ENCODE results near the gene C1orf105. TPM values are rescaled to one million over a fixed set of nuclear protein-coding genes. Genes with fewer than 3 reads are reported as not detected.

Gene C1orf105
- total RNA-seq, 1 experiment from 2014 or later: not detected

DNA sequence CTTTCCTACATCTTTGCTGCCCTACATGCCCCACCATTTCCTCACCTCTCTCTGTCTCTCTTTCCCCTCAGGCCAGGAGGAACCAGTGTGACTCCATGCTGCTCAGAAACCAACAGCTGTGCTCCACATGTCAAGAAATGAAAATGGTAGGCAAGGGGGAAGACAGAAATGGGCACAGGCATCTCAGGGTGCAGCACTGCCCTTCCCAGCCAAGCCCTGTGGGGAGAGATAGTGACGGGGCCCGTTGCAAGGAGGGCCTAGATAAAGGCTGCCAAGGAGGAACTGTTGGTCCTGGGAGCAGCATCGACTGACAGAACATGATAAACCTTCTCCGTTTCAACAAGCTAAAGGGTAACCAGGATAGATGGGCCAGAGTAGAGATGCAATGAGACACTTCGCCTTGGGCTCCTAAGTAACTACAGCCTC, 35.9 kb downstream of the C1orf105 start:
- TF ChIP-seq, protein P1, sequence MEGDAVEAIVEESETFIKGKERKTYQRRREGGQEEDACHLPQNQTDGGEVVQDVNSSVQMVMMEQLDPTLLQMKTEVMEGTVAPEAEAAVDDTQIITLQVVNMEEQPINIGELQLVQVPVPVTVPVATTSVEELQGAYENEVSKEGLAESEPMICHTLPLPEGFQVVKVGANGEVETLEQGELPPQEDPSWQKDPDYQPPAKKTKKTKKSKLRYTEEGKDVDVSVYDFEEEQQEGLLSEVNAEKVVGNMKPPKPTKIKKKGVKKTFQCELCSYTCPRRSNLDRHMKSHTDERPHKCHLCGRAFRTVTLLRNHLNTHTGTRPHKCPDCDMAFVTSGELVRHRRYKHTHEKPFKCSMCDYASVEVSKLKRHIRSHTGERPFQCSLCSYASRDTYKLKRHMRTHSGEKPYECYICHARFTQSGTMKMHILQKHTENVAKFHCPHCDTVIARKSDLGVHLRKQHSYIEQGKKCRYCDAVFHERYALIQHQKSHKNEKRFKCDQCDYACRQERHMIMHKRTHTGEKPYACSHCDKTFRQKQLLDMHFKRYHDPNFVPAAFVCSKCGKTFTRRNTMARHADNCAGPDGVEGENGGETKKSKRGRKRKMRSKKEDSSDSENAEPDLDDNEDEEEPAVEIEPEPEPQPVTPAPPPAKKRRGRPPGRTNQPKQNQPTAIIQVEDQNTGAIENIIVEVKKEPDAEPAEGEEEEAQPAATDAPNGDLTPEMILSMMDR (conservative IDR thresholded peaks at IDR 0.05; ENCODE audit: low read depth, low read length): no peak
- no peak for TF ChIP-seq EZH2 (IDR thresholded peaks at IDR 0.05; ENCODE audit: borderline replicate concordance, low read depth, low read length, poor library complexity, severe bottlenecking)
- Histone ChIP-seq H3K36me3 (ENCODE audit: insufficient read depth, low read length, poor library complexity, severe bottlenecking) (no peaks in the 10 kb centered on the region), H3K27ac (ENCODE audit: low read depth, low read length, poor library complexity, severe bottlenecking) (no peak overlapping the region), H3K4me1 (ENCODE audit: insufficient read depth, low read length, poor library complexity, severe bottlenecking) (no peaks in the 10 kb centered on the region), H3K9me3 (ENCODE audit: low read depth, low read length, poor library complexity, severe bottlenecking) (no peaks in the 10 kb centered on the region), H3K4me3 (ENCODE audit: low read depth, low read length, poor library complexity, severe bottlenecking) (no peak overlapping the region), H3K27me3 (replicated peaks; ENCODE audit: insufficient read depth, low read depth, low read length, poor library complexity) (peaks cover 3% of the 10 kb centered on the region)
- intact Hi-C loops (cut with micrococcal nuclease; ENCODE audit: unreplicated experiment): no loop called here
- BruUV-seq (replicated peaks): no TSS peak
- ChIA-PET POLR2A (ENCODE audit: low non-redundant PET) (no interaction called here), CTCF (no interaction called here)
- DNase-seq (ENCODE audit: low spot score): no peak

DNA sequence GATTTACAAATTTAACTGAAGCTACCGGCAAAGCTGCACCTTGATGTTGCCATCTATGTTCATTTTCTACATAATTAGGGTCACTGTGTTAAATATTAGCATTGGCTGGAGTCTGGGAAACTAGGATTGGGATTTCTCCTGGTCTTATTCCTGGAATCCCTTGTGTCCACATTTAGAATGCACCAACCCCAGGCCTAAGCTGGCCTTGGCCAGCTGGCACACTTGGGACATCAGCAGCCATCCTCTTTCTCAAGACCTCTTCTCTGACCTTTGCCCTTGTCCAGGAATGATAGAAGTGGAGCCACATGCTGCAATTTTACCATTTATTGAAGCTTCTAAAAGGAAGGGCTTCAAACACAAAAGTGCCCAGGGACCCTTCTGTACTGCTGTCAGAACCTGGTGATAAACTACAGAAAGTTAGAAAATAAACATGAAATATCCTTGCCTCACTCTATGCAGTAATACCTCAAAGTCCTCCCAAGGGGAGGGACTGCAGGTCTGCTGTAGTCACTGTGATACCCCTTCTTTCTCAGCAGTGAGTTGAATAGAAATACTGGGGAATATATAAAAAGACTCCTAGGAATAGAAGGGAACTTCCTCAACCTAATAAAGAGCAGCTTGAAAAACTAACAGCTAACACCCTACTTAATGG, 37.1 kb downstream of the C1orf105 start:
- BruUV-seq (replicated peaks): no TSS peak
- no peak overlapping the region for H3K27ac ChIP-seq (ENCODE audit: low read depth, low read length, poor library complexity, severe bottlenecking)
- POLR2A ChIA-PET (ENCODE audit: low non-redundant PET): no interaction called here

DNA sequence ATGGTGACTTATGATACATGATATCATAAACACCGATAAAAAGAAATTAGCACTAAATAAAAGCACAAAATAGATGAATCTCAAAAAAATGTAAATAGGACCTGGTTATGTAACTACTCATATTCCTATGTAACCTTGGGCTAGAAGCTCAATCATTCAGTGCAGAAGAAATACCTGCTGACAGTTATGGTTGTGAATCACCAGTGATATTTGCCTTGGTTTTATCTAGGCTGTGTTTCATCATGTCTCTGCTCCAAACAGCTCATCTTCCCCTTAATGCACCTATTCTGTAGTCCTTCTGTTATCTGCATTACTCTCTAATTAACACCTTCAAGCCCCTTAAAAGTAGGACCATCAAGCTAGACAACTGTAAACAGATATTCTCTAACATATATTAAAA, 39.7 kb downstream of the C1orf105 start:
- CTCF ChIA-PET: no interaction called here
- Histone ChIP-seq H3K36me3 (ENCODE audit: insufficient read depth, low read length, poor library complexity, severe bottlenecking) (no peaks in the 10 kb centered on the region), H3K9me3 (ENCODE audit: low read depth, low read length, poor library complexity, severe bottlenecking) (no peaks in the 10 kb centered on the region), H3K4me3 (ENCODE audit: low read depth, low read length, poor library complexity, severe bottlenecking) (no peak overlapping the region), H3K4me1 (ENCODE audit: insufficient read depth, low read length, poor library complexity, severe bottlenecking) (no peaks in the 10 kb centered on the region), H3K27me3 (replicated peaks; ENCODE audit: insufficient read depth, low read depth, low read length, poor library complexity) (peaks cover 3% of the 10 kb centered on the region), H3K27ac (ENCODE audit: low read depth, low read length, poor library complexity, severe bottlenecking) (no peak overlapping the region)
- intact Hi-C loops (cut with micrococcal nuclease; ENCODE audit: unreplicated experiment): no loop called here
- DNase-seq (ENCODE audit: low spot score): no peak
- POLR2A ChIA-PET (ENCODE audit: low non-redundant PET): no interaction called here
- TF ChIP-seq, protein P1 (conservative IDR thresholded peaks at IDR 0.05; ENCODE audit: low read depth, low read length): no peak
- no peak for TF ChIP-seq EZH2 (IDR thresholded peaks at IDR 0.05; ENCODE audit: borderline replicate concordance, low read depth, low read length, poor library complexity, severe bottlenecking)
- BruUV-seq (replicated peaks): no TSS peak

More for the DNA sequence above, 37.1 kb downstream of the C1orf105 start:
- Histone ChIP-seq H3K4me1 (ENCODE audit: insufficient read depth, low read length, poor library complexity, severe bottlenecking) (no peaks in the 10 kb centered on the region), H3K36me3 (ENCODE audit: insufficient read depth, low read length, poor library complexity, severe bottlenecking) (no peaks in the 10 kb centered on the region), H3K9me3 (ENCODE audit: low read depth, low read length, poor library complexity, severe bottlenecking) (no peaks in the 10 kb centered on the region), H3K27me3 (replicated peaks; ENCODE audit: insufficient read depth, low read depth, low read length, poor library complexity) (peaks cover 3% of the 10 kb centered on the region), H3K4me3 (ENCODE audit: low read depth, low read length, poor library complexity, severe bottlenecking) (no peak overlapping the region)
- no peak for DNase-seq (ENCODE audit: low spot score)
- intact Hi-C loops (cut with micrococcal nuclease; ENCODE audit: unreplicated experiment): no loop called here
- no peak for TF ChIP-seq EZH2 (IDR thresholded peaks at IDR 0.05; ENCODE audit: borderline replicate concordance, low read depth, low read length, poor library complexity, severe bottlenecking)
- TF ChIP-seq, protein P1 (conservative IDR thresholded peaks at IDR 0.05; ENCODE audit: low read depth, low read length): no peak
- CTCF ChIA-PET: no interaction called here

Measured in A673 (cell line).